ENCODE results near the gene CHL1. TPM values are rescaled to one million over a fixed set of nuclear protein-coding genes. Genes with fewer than 3 reads are reported as not detected.
A peak's percentile ranks its signal among the peaks of the same experiment; 100 is the strongest.

CHL1 gene
- total and polyA plus RNA-seq, 2 donors (not counting 1 experiment from before 2014, with no cell fraction given): 6.2 to 18.0 TPM

- no peak overlapping the region for H3K9ac ChIP-seq (ENCODE audit: low read length)
- Mint-ChIP-seq H3K4me3 (no peak overlapping the region), H3K4me1 (peaks cover 23% of the 10 kb centered on the region), H3K9me3 (ENCODE audit: insufficient read depth) (no peaks in the 10 kb centered on the region), H3K27ac (no peak overlapping the region), H3K27me3 (no peaks in the 10 kb centered on the region)
- H3K4me2 ChIP-seq (replicated peaks; ENCODE audit: low read depth, low read length, poor library complexity, severe bottlenecking): no peak overlapping the region
- intact Hi-C loops (cut with micrococcal nuclease): no loop called here
- no peak overlapping the region for H3K4me3 ChIP-seq (ENCODE audit: control extremely low read depth in 1 of 5, extremely low read depth in 1 of 5, insufficient read depth in 1 of 5, low read depth in 2 of 5, low read length in 4 of 5)
- H3K4me1 ChIP-seq (ENCODE audit: control insufficient read depth in 2 of 2, insufficient read depth in 2 of 2, low read length in 2 of 2): peaks cover 23% of the 10 kb centered on the region in 2 donors
- no peaks in the 10 kb centered on the region for H4K20me1 ChIP-seq (ENCODE audit: control insufficient read depth, insufficient read depth, low read length, poor library complexity, severe bottlenecking)
- DNase-seq (no peak), ATAC-seq (ENCODE audit: low read depth) (no peak)
- H3K79me2 ChIP-seq (ENCODE audit: control insufficient read depth, insufficient read depth, low read length): no peaks in the 10 kb centered on the region
- 97% methylated on average over 3 of the region's 4 CpGs for WGBS (ENCODE audit: insufficient coverage)
- no peak for TF ChIP-seq EZH2 (IDR thresholded peaks at IDR 0.05; ENCODE audit: borderline replicate concordance, insufficient read depth, low read depth, low read length, poor library complexity, severe bottlenecking)
- TF ChIP-seq, protein P1, sequence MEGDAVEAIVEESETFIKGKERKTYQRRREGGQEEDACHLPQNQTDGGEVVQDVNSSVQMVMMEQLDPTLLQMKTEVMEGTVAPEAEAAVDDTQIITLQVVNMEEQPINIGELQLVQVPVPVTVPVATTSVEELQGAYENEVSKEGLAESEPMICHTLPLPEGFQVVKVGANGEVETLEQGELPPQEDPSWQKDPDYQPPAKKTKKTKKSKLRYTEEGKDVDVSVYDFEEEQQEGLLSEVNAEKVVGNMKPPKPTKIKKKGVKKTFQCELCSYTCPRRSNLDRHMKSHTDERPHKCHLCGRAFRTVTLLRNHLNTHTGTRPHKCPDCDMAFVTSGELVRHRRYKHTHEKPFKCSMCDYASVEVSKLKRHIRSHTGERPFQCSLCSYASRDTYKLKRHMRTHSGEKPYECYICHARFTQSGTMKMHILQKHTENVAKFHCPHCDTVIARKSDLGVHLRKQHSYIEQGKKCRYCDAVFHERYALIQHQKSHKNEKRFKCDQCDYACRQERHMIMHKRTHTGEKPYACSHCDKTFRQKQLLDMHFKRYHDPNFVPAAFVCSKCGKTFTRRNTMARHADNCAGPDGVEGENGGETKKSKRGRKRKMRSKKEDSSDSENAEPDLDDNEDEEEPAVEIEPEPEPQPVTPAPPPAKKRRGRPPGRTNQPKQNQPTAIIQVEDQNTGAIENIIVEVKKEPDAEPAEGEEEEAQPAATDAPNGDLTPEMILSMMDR (IDR thresholded peaks at IDR 0.05): no peak
- H3K27ac ChIP-seq (ENCODE audit: low read length in 2 of 2): no peak overlapping the region
- ChIA-PET POLR2A (no interaction called here), CTCF (interaction anchor here (0.8 to 10.1 kb wide), 5 partner anchors 9 to 315 kb away, joined by 3 to 347 read pairs (median 3); no protein-coding TSS in a partner anchor)
- no peaks in the 10 kb centered on the region for H3K27me3 ChIP-seq (replicated peaks in 1 of 4; ENCODE audit: control extremely low read depth in 1 of 4, control insufficient read depth in 3 of 4, insufficient read depth in 4 of 4, low read length in 3 of 4)
- H3K9me3 ChIP-seq (ENCODE audit: control extremely low read depth in 1 of 3, control insufficient read depth in 2 of 3, insufficient read depth in 1 of 3, low read length in 2 of 3): no peaks in the 10 kb centered on the region
- H2AFZ ChIP-seq (ENCODE audit: insufficient read depth, low read depth, low read length, poor library complexity, severe bottlenecking): no peak overlapping the region
- no peaks in the 10 kb centered on the region for H3K36me3 ChIP-seq (replicated peaks in 1 of 2; ENCODE audit: control extremely low read depth in 1 of 2, control insufficient read depth in 1 of 2, extremely low read depth in 1 of 2, insufficient read depth in 2 of 2, low read length in 1 of 2)
These were observed 160.4 kb downstream of the CHL1 start for GRCh38 chr3:356952-357351.

DNA sequence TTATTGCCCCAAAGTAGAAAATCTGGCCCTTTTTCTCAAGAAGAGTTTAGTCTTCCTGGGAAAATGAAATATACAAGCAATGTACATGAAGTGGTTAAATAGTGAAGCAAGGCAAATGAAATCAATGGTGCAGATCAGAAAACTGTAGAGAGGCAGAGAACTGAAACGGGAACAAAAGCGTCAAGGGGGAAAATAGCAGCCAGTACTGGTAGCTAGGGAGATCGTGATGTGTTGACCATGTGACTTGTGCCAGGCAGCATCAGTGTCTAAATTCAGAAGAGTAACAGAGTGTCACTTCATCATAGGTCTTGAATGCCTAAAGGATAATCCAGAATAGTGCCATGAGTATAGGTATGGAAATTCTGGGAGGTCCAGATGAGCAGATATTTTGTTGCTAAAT is 163.1 kb downstream of the CHL1 start:
- intact Hi-C loops (cut with micrococcal nuclease): no loop called here
- H3K27me3 ChIP-seq (replicated peaks in 1 of 4; ENCODE audit: control extremely low read depth in 1 of 4, control insufficient read depth in 3 of 4, insufficient read depth in 4 of 4, low read length in 3 of 4): no peaks in the 10 kb centered on the region
- peak overlapping the region; percentile 25 for H3K4me2 ChIP-seq (replicated peaks; ENCODE audit: low read depth, low read length, poor library complexity, severe bottlenecking)
- POLR2A ChIA-PET: no interaction called here
- peaks cover 12% of the 10 kb centered on the region for H3K4me1 Mint-ChIP-seq
- ATAC-seq (ENCODE audit: low read depth) (peak; percentile 93), DNase-seq (peak; percentile 73)
- H3K9me3 Mint-ChIP-seq (ENCODE audit: insufficient read depth): no peaks in the 10 kb centered on the region
- peak overlapping the region; percentile 2 for H3K4me3 Mint-ChIP-seq
- H3K9me3 ChIP-seq (ENCODE audit: control extremely low read depth in 1 of 3, control insufficient read depth in 2 of 3, insufficient read depth in 1 of 3, low read length in 2 of 3): no peaks in the 10 kb centered on the region
- no peak for TF ChIP-seq EZH2 (IDR thresholded peaks at IDR 0.05; ENCODE audit: borderline replicate concordance, insufficient read depth, low read depth, low read length, poor library complexity, severe bottlenecking)
- TF ChIP-seq, protein P1 (IDR thresholded peaks at IDR 0.05): no peak
- no peak overlapping the region for H3K9ac ChIP-seq (ENCODE audit: low read length)
- CTCF ChIA-PET: interaction anchor here (1.5 to 10.1 kb wide), 2 partner anchors 14 to 318 kb away, joined by 3 to 347 read pairs; no protein-coding TSS in a partner anchor
- no peak overlapping the region for H3K4me3 ChIP-seq (ENCODE audit: control extremely low read depth in 1 of 5, extremely low read depth in 1 of 5, insufficient read depth in 1 of 5, low read depth in 2 of 5, low read length in 4 of 5)
- no peaks in the 10 kb centered on the region for H4K20me1 ChIP-seq (ENCODE audit: control insufficient read depth, insufficient read depth, low read length, poor library complexity, severe bottlenecking)
- H3K27ac ChIP-seq (ENCODE audit: low read length in 2 of 2): no peak overlapping the region
- H3K79me2 ChIP-seq (ENCODE audit: control insufficient read depth, insufficient read depth, low read length): no peaks in the 10 kb centered on the region
- no peaks in the 10 kb centered on the region for H3K27me3 Mint-ChIP-seq
- 9% methylated on average over 3 of the region's 3 CpGs for WGBS (ENCODE audit: insufficient coverage)
- H2AFZ ChIP-seq (ENCODE audit: insufficient read depth, low read depth, low read length, poor library complexity, severe bottlenecking): no peak overlapping the region
- peaks cover 14% of the 10 kb centered on the region in 2 donors for H3K4me1 ChIP-seq (ENCODE audit: control insufficient read depth in 2 of 2, insufficient read depth in 2 of 2, low read length in 2 of 2)
- H3K36me3 ChIP-seq (replicated peaks in 1 of 2; ENCODE audit: control extremely low read depth in 1 of 2, control insufficient read depth in 1 of 2, extremely low read depth in 1 of 2, insufficient read depth in 2 of 2, low read length in 1 of 2): no peaks in the 10 kb centered on the region
- peak overlapping the region; percentile 6 for H3K27ac Mint-ChIP-seq
